Suprapubic skin (tissue), 4 donors: ENCODE measurements around the gene RPF1.

Experiments
- CTCF ChIP-seq, 2 donors: fragments of 200-600 bp in 1 of 2; fragments of 450-650 bp in 1 of 2; sonication (generic) in 1 of 2; IDR thresholded peaks; one replicate each; pipeline ENCODE4 v1.5.1; 2016 to 2019; ENCODE audit warnings: antibody characterized with exemption in 2 of 2, mild to moderate bottlenecking in 1 of 2, moderate library complexity in 1 of 2
- EP300 ChIP-seq: sonication (generic); formaldehyde crosslinking; IDR thresholded peaks from one replicate; pipeline ENCODE4 v1.6.1; 2017; ENCODE audit warnings: antibody characterized with exemption
- POLR2AphosphoS5 ChIP-seq, 3 donors: sonication (generic); formaldehyde crosslinking; IDR thresholded peaks; one replicate each; pipeline ENCODE4 v1.6.1; 2017; ENCODE audit warnings: antibody characterized with exemption in 3 of 3

DNA sequence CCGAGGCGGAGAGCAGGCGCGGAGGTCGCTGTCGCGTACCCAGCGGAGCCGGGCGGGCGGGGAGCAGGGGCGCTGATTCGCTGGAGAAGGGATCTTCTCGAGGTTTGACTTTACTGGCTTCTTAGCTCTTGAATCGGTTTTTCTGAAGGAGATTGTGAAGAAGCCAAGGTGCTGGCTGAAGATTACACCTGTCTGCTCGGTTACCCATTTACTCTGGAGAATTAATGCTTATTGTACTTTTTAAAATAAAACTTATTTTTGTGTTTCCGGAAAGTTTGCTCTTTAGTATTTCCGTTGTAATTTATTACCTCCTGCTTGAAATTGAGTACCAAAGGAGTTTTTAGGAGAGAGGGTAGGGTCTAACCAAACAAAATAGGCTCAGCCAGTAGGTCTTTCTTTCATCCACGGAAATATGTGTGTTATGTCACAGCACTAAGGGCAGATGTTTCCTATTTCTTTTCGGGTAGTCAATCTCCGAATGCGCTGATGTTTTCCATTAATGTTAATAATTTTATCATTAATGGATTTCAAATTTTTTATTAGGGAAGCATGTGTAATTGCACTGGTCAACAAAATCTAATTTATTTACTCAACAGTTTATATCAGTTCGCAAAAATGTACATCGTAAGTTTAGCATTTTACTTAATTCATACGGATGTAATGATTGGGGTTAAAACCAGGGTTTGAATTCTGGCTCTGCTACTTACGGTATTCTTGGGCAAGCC, 27.8 kb downstream of the RPF1 start:
- TF ChIP-seq POLR2AphosphoS5 (IDR thresholded peaks at IDR 0.05) = no peak
- no peak for TF ChIP-seq EP300
- TF ChIP-seq CTCF (IDR thresholded peaks at IDR 0.05) = no peak
